ENCODE results near the gene USF1. TPM values are rescaled to one million over a fixed set of nuclear protein-coding genes. Genes with fewer than 3 reads are reported as not detected.

Gene USF1
- total RNA-seq, 4 donors from 2014 or later = 41.9 to 55.1 (median 49.1) TPM

DNA sequence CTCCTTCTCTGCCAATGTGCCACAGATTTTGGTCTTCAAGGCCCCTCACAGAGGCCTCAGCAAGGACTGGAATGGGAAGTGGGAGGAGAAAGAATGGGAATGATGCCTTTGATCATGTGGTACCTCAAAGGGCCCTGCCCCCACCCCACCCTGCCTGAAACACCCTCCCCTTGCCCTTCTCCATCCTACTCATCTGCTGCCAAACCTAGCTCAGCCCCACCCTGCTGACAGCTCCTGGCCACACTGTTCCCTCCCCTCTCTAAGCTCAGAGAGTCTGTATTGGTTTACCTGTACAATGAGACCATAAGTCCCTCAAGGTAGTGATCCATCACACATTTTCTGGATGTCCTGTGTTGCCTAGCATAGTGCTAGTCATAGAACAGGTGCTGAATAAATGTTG lies 30.6 kb upstream of the USF1 start:
- H3K4me1 ChIP-seq = no peaks in the 10 kb centered on the region
- TF ChIP-seq POLR2A (IDR thresholded peaks at IDR 0.05) = no peak
- TF ChIP-seq, protein P1, sequence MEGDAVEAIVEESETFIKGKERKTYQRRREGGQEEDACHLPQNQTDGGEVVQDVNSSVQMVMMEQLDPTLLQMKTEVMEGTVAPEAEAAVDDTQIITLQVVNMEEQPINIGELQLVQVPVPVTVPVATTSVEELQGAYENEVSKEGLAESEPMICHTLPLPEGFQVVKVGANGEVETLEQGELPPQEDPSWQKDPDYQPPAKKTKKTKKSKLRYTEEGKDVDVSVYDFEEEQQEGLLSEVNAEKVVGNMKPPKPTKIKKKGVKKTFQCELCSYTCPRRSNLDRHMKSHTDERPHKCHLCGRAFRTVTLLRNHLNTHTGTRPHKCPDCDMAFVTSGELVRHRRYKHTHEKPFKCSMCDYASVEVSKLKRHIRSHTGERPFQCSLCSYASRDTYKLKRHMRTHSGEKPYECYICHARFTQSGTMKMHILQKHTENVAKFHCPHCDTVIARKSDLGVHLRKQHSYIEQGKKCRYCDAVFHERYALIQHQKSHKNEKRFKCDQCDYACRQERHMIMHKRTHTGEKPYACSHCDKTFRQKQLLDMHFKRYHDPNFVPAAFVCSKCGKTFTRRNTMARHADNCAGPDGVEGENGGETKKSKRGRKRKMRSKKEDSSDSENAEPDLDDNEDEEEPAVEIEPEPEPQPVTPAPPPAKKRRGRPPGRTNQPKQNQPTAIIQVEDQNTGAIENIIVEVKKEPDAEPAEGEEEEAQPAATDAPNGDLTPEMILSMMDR (IDR thresholded peaks at IDR 0.05 in 4 of 5, conservative IDR thresholded peaks at IDR 0.05 in 1 of 5) = no peak
- H3K27ac ChIP-seq = no peak overlapping the region
- ATAC-seq = no peak
- no peaks in the 10 kb centered on the region for H3K27me3 ChIP-seq
- intact Hi-C loops (cut with DNase I; ENCODE audit: low total_unique reads) = no loop called here
- in situ Hi-C loops (cut with MboI; ENCODE audit: low sequenced_read_pairs in 4 of 4) = no loop called here
- no peaks in the 10 kb centered on the region for H3K36me3 ChIP-seq
- no peaks in the 10 kb centered on the region for H3K9me3 ChIP-seq
- H3K4me3 ChIP-seq = no peak overlapping the region
- DNase-seq = no peak

DNA sequence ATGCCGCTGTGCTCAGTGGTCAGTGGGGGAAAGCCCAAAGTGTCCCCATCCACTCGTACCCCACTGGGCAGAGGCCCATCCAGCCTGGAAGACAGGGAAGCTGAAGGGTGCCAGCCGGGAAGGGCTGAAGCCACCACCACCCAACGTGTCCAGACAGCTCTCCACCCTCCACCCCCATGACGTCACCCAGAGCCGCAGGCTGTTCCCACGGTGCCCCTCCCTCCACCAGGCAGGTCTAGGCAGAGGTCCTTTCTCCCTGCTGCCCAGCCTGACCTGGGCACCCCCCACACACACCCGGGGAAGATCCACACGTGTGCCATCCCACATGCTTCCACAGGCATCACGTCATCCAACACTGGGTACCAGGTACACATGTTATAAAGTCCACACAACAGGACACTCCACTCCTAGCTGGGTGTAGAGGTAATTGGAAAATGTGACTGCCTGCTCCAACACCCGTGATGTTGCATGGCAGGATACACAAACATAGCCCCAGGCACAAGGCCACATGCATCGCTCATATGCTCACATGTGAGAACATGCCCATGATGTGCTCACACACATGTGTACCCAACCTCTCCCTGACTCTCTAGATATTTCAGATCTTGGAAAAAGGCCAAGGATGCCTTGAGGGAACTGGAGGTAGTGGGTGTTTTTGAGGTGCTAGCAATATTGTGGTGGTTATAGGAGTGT lies 29.0 kb upstream of the USF1 start:
- TF ChIP-seq, protein P1 (IDR thresholded peaks at IDR 0.05 in 4 of 5, conservative IDR thresholded peaks at IDR 0.05 in 1 of 5) = no peak
- TF ChIP-seq POLR2A (IDR thresholded peaks at IDR 0.05) = no peak
- in situ Hi-C loops (cut with MboI; ENCODE audit: low sequenced_read_pairs in 4 of 4) (no loop called here), intact Hi-C loops (cut with DNase I; ENCODE audit: low total_unique reads) (no loop called here)
- no peak for ATAC-seq
- Histone ChIP-seq H3K4me1 (no peaks in the 10 kb centered on the region), H3K27ac (no peak overlapping the region), H3K4me3 (no peak overlapping the region), H3K9me3 (no peaks in the 10 kb centered on the region), H3K36me3 (no peaks in the 10 kb centered on the region), H3K27me3 (no peaks in the 10 kb centered on the region)
- DNase-seq = no peak

DNA sequence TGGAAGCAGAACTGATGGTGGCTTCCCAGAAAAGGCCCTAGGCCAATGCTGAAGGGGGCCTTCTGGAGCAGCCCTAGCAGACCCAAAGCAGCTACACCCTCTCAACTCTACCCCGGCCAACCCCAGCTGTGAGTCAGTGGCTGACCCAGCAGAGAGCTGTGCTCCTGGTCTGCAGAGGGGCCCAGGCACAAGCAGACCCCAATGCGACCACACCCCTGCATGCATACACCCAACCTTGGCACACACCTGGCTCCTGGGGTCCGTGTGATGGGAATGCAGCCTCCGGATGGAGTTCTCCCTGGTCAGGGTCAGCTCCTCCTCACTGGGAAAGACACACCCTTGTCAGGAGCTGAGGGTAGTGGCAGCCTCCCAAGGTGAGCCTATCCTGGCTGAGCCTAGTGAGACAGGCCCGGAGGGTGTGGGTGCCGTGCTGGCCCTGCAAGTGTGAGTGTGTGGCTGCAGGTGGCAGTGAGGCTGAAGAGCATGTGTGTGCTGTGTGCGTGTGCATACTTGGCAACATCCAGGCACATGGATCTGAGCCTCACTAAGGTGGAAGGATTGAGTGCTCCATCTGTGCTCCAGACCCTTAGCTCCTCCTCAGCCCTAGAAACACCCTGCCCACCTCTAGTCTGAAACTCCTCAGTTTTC lies 27.8 kb upstream of the USF1 start:
- Histone ChIP-seq H3K27ac (no peak overlapping the region), H3K27me3 (no peaks in the 10 kb centered on the region), H3K4me3 (no peak overlapping the region), H3K9me3 (no peaks in the 10 kb centered on the region), H3K36me3 (no peaks in the 10 kb centered on the region), H3K4me1 (no peaks in the 10 kb centered on the region)
- no peak for ATAC-seq
- in situ Hi-C loops (cut with MboI; ENCODE audit: low sequenced_read_pairs in 4 of 4) = no loop called here
- no peak for TF ChIP-seq POLR2A (IDR thresholded peaks at IDR 0.05)
- TF ChIP-seq, protein P1 (IDR thresholded peaks at IDR 0.05 in 4 of 5, conservative IDR thresholded peaks at IDR 0.05 in 1 of 5) = no peak
- intact Hi-C loops (cut with DNase I; ENCODE audit: low total_unique reads) = no loop called here
- no peak for DNase-seq

DNA sequence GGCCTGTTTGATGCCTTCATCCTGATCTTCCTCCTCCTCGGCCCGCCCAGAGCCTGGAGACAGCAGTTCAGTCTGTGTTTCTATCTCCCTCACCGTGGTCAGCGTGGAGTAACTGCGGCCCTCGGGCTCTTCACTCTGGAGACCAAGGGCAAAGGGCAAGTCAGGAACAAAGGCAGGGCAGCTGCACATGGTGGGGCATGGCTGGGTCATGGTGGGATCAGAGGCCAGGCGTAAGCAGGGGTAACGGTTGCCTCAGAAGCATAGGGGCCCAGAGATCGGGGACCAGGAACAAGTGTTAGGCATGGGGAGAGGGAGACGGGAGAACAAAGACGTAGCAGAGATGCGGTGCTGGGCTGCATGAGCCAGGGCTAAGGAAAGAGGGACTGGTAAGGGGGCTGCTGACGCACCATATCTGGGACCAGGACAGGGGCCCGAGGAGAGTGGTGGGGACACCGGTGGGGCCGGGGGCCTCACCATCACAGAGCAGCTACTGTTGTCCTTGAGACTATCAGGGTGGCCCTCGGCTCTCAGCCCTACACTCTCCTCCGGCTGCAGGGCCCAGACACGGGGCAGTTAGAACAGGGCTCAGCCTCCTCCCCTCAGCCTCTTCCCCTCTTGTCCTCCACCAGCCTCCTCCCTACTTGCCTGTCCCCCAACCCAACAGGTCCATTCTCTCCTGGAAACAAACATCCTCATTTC lies 27.1 kb upstream of the USF1 start:
- in situ Hi-C loops (cut with MboI; ENCODE audit: low sequenced_read_pairs in 4 of 4) = no loop called here
- H3K27me3 ChIP-seq = no peaks in the 10 kb centered on the region
- intact Hi-C loops (cut with DNase I; ENCODE audit: low total_unique reads) = no loop called here
- no peaks in the 10 kb centered on the region for H3K36me3 ChIP-seq
- no peak overlapping the region for H3K4me3 ChIP-seq
- no peak overlapping the region for H3K27ac ChIP-seq
- DNase-seq (no peak), ATAC-seq (no peak)
- no peaks in the 10 kb centered on the region for H3K9me3 ChIP-seq
- TF ChIP-seq POLR2A (IDR thresholded peaks at IDR 0.05) = no peak
- TF ChIP-seq, protein P1 (IDR thresholded peaks at IDR 0.05 in 4 of 5, conservative IDR thresholded peaks at IDR 0.05 in 1 of 5) = no peak
- H3K4me1 ChIP-seq = no peaks in the 10 kb centered on the region

Data from gastrocnemius medialis (tissue), 4 donors.